HCT116 (cell line): ENCODE results near the gene ASPN.

Experiments used
- POLR2AphosphoS5 ChIP-seq: IDR thresholded peaks from 2 replicates; pipeline ENCODE4 v1.6.1; 2011; ENCODE audit warnings: mild to moderate bottlenecking, low read depth, low read length, moderate library complexity
- TCF7L2 ChIP-seq: IDR thresholded peaks from 2 replicates; pipeline ENCODE4 v1.7.0; 2011; ENCODE audit warnings: borderline replicate concordance, inconsistent platforms; ENCODE audit not compliant: insufficient read depth, insufficient read length; ENCODE audit errors: extremely low read depth
- TF ChIP-seq, protein P1 (sequence below), 3 experiments: fragments of 200-600 bp in 1 of 3; sonication (generic) in 1 of 3; IDR thresholded peaks in 2 of 3; conservative IDR thresholded peaks in 1 of 3; 2 replicates each; pipeline ENCODE4 v1.5.1; 2012 to 2017; ENCODE audit warnings: low read depth in 2 of 3, low read length in 2 of 3, antibody characterized with exemption in 1 of 3, borderline replicate concordance in 1 of 3, control low read depth in 1 of 3, mild to moderate bottlenecking in 1 of 3, mixed read lengths in 1 of 3, mixed run types in 1 of 3, moderate library complexity in 1 of 3; ENCODE audit not compliant: insufficient read depth in 1 of 3

GRCh38 chr9:92440751-92441046, 41.6 kb downstream of the ASPN start:
- TF ChIP-seq, protein P1, sequence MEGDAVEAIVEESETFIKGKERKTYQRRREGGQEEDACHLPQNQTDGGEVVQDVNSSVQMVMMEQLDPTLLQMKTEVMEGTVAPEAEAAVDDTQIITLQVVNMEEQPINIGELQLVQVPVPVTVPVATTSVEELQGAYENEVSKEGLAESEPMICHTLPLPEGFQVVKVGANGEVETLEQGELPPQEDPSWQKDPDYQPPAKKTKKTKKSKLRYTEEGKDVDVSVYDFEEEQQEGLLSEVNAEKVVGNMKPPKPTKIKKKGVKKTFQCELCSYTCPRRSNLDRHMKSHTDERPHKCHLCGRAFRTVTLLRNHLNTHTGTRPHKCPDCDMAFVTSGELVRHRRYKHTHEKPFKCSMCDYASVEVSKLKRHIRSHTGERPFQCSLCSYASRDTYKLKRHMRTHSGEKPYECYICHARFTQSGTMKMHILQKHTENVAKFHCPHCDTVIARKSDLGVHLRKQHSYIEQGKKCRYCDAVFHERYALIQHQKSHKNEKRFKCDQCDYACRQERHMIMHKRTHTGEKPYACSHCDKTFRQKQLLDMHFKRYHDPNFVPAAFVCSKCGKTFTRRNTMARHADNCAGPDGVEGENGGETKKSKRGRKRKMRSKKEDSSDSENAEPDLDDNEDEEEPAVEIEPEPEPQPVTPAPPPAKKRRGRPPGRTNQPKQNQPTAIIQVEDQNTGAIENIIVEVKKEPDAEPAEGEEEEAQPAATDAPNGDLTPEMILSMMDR (IDR thresholded peaks at IDR 0.05 in 2 of 3, conservative IDR thresholded peaks at IDR 0.05 in 1 of 3; ENCODE audit: borderline replicate concordance in 1 of 3, insufficient read depth in 1 of 3, low read depth in 2 of 3, low read length in 2 of 3) = no peak
- TF ChIP-seq POLR2AphosphoS5 (no peak), TCF7L2 (no peak)
